ENCODE data around the gene CISTR. TPM values are rescaled to one million over a fixed set of nuclear protein-coding genes. Genes with fewer than 3 reads are reported as not detected.

Gene CISTR
- total RNA-seq, 2 donors from 2014 or later = not detected

- peak; percentile 24 for DNase-seq
- Histone ChIP-seq H3K4me3 (ENCODE audit: low read length) (no peak overlapping the region), H3K9ac (ENCODE audit: extremely low read depth, low read length, poor library complexity, severe bottlenecking) (no peak overlapping the region), H3K9me3 (ENCODE audit: control insufficient read depth, low read length) (no peaks in the 10 kb centered on the region), H3K36me3 (ENCODE audit: control insufficient read depth, insufficient read depth, low read length) (no peaks in the 10 kb centered on the region), H3K4me1 (ENCODE audit: control insufficient read depth, insufficient read depth, low read length) (no peaks in the 10 kb centered on the region), H3K27ac (ENCODE audit: low read depth, low read length) (no peak overlapping the region), H3K27me3 (ENCODE audit: control insufficient read depth, insufficient read depth, low read length, poor library complexity, severe bottlenecking) (peaks cover 71% of the 10 kb centered on the region)
- no peak for TF ChIP-seq CTCF (conservative IDR thresholded peaks at IDR 0.05)
- peaks cover 16% of the 10 kb centered on the region for H3K4me1 Mint-ChIP-seq
- no peak overlapping the region for H3K27ac Mint-ChIP-seq
- peaks cover 1% of the 10 kb centered on the region for H3K9me3 Mint-ChIP-seq
- no peaks in the 10 kb centered on the region for H3K36me3 Mint-ChIP-seq (ENCODE audit: low read depth)
- H3K27me3 Mint-ChIP-seq (ENCODE audit: insufficient read depth) = peaks cover 57% of the 10 kb centered on the region
- H3K4me3 Mint-ChIP-seq = no peak overlapping the region
Observed at GRCh38 chr12:53761306-53761705, 9.5 kb upstream of the CISTR start.

- no peak for TF ChIP-seq CTCF (conservative IDR thresholded peaks at IDR 0.05)
- no peak overlapping the region for H3K4me3 Mint-ChIP-seq
Observed at GRCh38 chr12:53759261-53759660, 7.5 kb upstream of the CISTR start.

GRCh38 chr12:53758730-53759103 is 6.9 kb upstream of the CISTR start:
- H3K4me1 ChIP-seq (ENCODE audit: control insufficient read depth, insufficient read depth, low read length) = no peaks in the 10 kb centered on the region
- H3K9me3 Mint-ChIP-seq = peaks cover 1% of the 10 kb centered on the region
- H3K9me3 ChIP-seq (ENCODE audit: control insufficient read depth, low read length) = no peaks in the 10 kb centered on the region
- WGBS, 2 experiments (ENCODE audit: insufficient coverage in 1 of 2, insufficient read length in 1 of 2) = 78 to 79% methylated on average over 8 of the region's 8 CpGs
- H3K27me3 ChIP-seq (ENCODE audit: control insufficient read depth, insufficient read depth, low read length, poor library complexity, severe bottlenecking) = peaks cover 77% of the 10 kb centered on the region
- no peak overlapping the region for H3K27ac Mint-ChIP-seq
- no peak overlapping the region for H3K9ac ChIP-seq (ENCODE audit: extremely low read depth, low read length, poor library complexity, severe bottlenecking)
- H3K27me3 Mint-ChIP-seq (ENCODE audit: insufficient read depth) = peaks cover 39% of the 10 kb centered on the region
- no peak overlapping the region for H3K27ac ChIP-seq (ENCODE audit: low read depth, low read length)
- no peak for TF ChIP-seq CTCF (conservative IDR thresholded peaks at IDR 0.05)
- peaks cover 16% of the 10 kb centered on the region for H3K4me1 Mint-ChIP-seq
- no peak overlapping the region for H3K4me3 Mint-ChIP-seq
- no peaks in the 10 kb centered on the region for H3K36me3 Mint-ChIP-seq (ENCODE audit: low read depth)
- no peak overlapping the region for H3K4me3 ChIP-seq (ENCODE audit: low read length)
- no peaks in the 10 kb centered on the region for H3K36me3 ChIP-seq (ENCODE audit: control insufficient read depth, insufficient read depth, low read length)
- peak; percentile 34 for DNase-seq

More at GRCh38 chr12:53759261-53759660, 7.5 kb upstream of the CISTR start:
- Histone ChIP-seq H3K9ac (ENCODE audit: extremely low read depth, low read length, poor library complexity, severe bottlenecking) (no peak overlapping the region), H3K9me3 (ENCODE audit: control insufficient read depth, low read length) (no peaks in the 10 kb centered on the region), H3K27me3 (ENCODE audit: control insufficient read depth, insufficient read depth, low read length, poor library complexity, severe bottlenecking) (peaks cover 72% of the 10 kb centered on the region), H3K4me3 (ENCODE audit: low read length) (no peak overlapping the region), H3K27ac (ENCODE audit: low read depth, low read length) (no peak overlapping the region), H3K4me1 (ENCODE audit: control insufficient read depth, insufficient read depth, low read length) (no peaks in the 10 kb centered on the region), H3K36me3 (ENCODE audit: control insufficient read depth, insufficient read depth, low read length) (no peaks in the 10 kb centered on the region)
- Mint-ChIP-seq H3K27me3 (ENCODE audit: insufficient read depth) (peaks cover 42% of the 10 kb centered on the region), H3K4me1 (peaks cover 16% of the 10 kb centered on the region), H3K36me3 (ENCODE audit: low read depth) (no peaks in the 10 kb centered on the region), H3K9me3 (peaks cover 1% of the 10 kb centered on the region), H3K27ac (no peak overlapping the region)
- DNase-seq = peak; percentile 33
- WGBS, 2 experiments (ENCODE audit: insufficient coverage in 1 of 2, insufficient read length in 1 of 2) = 91 to 100% methylated on average over 1 to 2 of the region's 2 CpGs
